IMR-90 (cell line): ENCODE measurements around the gene NLGN2. TPM values are rescaled to one million over a fixed set of nuclear protein-coding genes. Genes with fewer than 3 reads are reported as not detected.

Experiments used
- ATAC-seq: fragments of 200-7000 bp; cut with Tn5 transposase; 2 replicates; pipeline ENCODE4 v1.9.1; 2020; ENCODE audit warnings: low read depth, mild to moderate bottlenecking, moderate library complexity
- BruUV-seq: library from RNA; stranded (reverse); fragments of 400-500 nt; replicated peaks from 2 replicates; lab custom pipeline; 2021; lab: Mats Ljungman, UMichigan
- CTCF ChIA-PET: fragments of 300-600 bp; formaldehyde crosslinking; extraction: SDS; loops from one replicate; lab custom pipeline; 2021; ENCODE audit warnings: antibody characterized with exemption; lab: Yijun Ruan, JAX
- POLR2A ChIA-PET: fragments of 300-600 bp; sonication (Branson Sonifier 250); formaldehyde crosslinking; loops from one replicate; lab custom pipeline; 2022; ENCODE audit warnings: antibody characterized with exemption; ENCODE audit not compliant: unreplicated experiment; lab: Charles Lee
- DNase-seq: peaks from one replicate; pipeline ENCODE4 v3.0.0; 2013
- H2AFZ ChIP-seq: replicated peaks from 2 replicates; pipeline ENCODE3; 2013; ENCODE audit warnings: low read length, mild to moderate bottlenecking; ENCODE audit not compliant: poor library complexity
- H2AK5ac ChIP-seq: 2 replicates; pipeline ENCODE4 v1.6.1; 2013; ENCODE audit warnings: low read depth, low read length, inconsistent platforms
- H2AK9ac ChIP-seq: replicated peaks from 2 replicates; pipeline ENCODE3; 2013; ENCODE audit warnings: mild to moderate bottlenecking, low read depth, low read length, moderate library complexity; ENCODE audit not compliant: poor library complexity
- H2BK120ac ChIP-seq: 2 replicates; pipeline ENCODE4 v1.6.1; 2013; ENCODE audit warnings: low read depth, low read length, inconsistent platforms
- H2BK15ac ChIP-seq: 3 replicates; pipeline ENCODE4 v1.6.1; 2013; ENCODE audit warnings: low read depth, low read length, inconsistent platforms
- H2BK20ac ChIP-seq: 2 replicates; pipeline ENCODE4 v1.6.1; 2013; ENCODE audit warnings: low read depth, mild to moderate bottlenecking, inconsistent platforms, low read length, moderate library complexity
- H2BK5ac ChIP-seq: 2 replicates; pipeline ENCODE4 v1.6.1; 2013; ENCODE audit warnings: mild to moderate bottlenecking, low read depth, low read length, inconsistent platforms; ENCODE audit not compliant: poor library complexity, severe bottlenecking
- H3K14ac ChIP-seq: replicated peaks from 2 replicates; pipeline ENCODE4 v1.6.1; 2013; ENCODE audit warnings: low read depth, low read length, inconsistent platforms
- H3K18ac ChIP-seq: 2 replicates; pipeline ENCODE4 v1.6.1; 2013; ENCODE audit warnings: low read depth, low read length, control low read depth
- H3K23ac ChIP-seq: 2 replicates; pipeline ENCODE4 v1.6.1; 2013; ENCODE audit warnings: low read depth, low read length, inconsistent platforms
- H3K27ac ChIP-seq: 2 replicates; pipeline ENCODE4 v1.5.1; 2013; ENCODE audit warnings: mild to moderate bottlenecking, control low read depth, low read length; ENCODE audit not compliant: insufficient read depth
- H3K27me3 ChIP-seq: 2 replicates; pipeline ENCODE4 v1.6.1; 2013; ENCODE audit warnings: low read length; ENCODE audit not compliant: control insufficient read depth, insufficient read depth
- H3K36me3 ChIP-seq: 2 replicates; pipeline ENCODE4 v1.6.1; 2013; ENCODE audit warnings: low read length, mixed read lengths; ENCODE audit not compliant: control insufficient read depth, insufficient read depth
- H3K4ac ChIP-seq: 2 replicates; pipeline ENCODE4 v1.6.1; 2013; ENCODE audit warnings: low read depth, low read length, inconsistent platforms
- H3K4me1 ChIP-seq: 2 replicates; pipeline ENCODE4 v1.6.1; 2013; ENCODE audit warnings: low read length, mixed read lengths; ENCODE audit not compliant: control insufficient read depth, insufficient read depth
- H3K4me2 ChIP-seq: 2 replicates; pipeline ENCODE4 v1.6.1; 2013; ENCODE audit warnings: low read depth, mild to moderate bottlenecking, control low read depth, low read length, moderate library complexity
- H3K4me3 ChIP-seq: 2 replicates; pipeline ENCODE4 v1.5.1; 2013; ENCODE audit warnings: low read depth, mild to moderate bottlenecking, control low read depth, low read length, moderate library complexity; ENCODE audit not compliant: insufficient read depth
- H3K56ac ChIP-seq: 2 replicates; pipeline ENCODE4 v1.6.1; 2013; ENCODE audit warnings: low read length, inconsistent platforms; ENCODE audit not compliant: insufficient read depth; ENCODE audit errors: extremely low read depth
- H3K79me1 ChIP-seq, 2 experiments: 2 replicates each; pipeline ENCODE4 v1.6.1; 2013; ENCODE audit warnings: low read length in 2 of 2, inconsistent platforms in 1 of 2, low read depth in 1 of 2
- H3K9ac ChIP-seq: 2 replicates; pipeline ENCODE4 v1.6.1; 2013; ENCODE audit warnings: low read depth, low read length, control low read depth
- H3K9me1 ChIP-seq: 2 replicates; pipeline ENCODE4 v1.6.1; 2013; ENCODE audit warnings: low read length, inconsistent platforms; ENCODE audit not compliant: insufficient read depth
- H3K9me3 ChIP-seq: 2 replicates; pipeline ENCODE4 v1.6.1; 2013; ENCODE audit warnings: low read length; ENCODE audit not compliant: control insufficient read depth, insufficient read depth
- H4K20me1 ChIP-seq: 2 replicates; pipeline ENCODE4 v1.6.1; 2013; ENCODE audit warnings: low read length, inconsistent platforms; ENCODE audit not compliant: insufficient read depth
- H4K5ac ChIP-seq: 2 replicates; pipeline ENCODE4 v1.6.1; 2013; ENCODE audit warnings: mild to moderate bottlenecking, low read depth, low read length, control low read depth
- H4K8ac ChIP-seq, 2 experiments: 2 replicates each; pipeline ENCODE4 v1.6.1; 2013; ENCODE audit warnings: low read depth in 2 of 2, low read length in 2 of 2, control low read depth in 1 of 2, inconsistent platforms in 1 of 2
- H4K91ac ChIP-seq: 2 replicates; pipeline ENCODE4 v1.6.1; 2013; ENCODE audit warnings: low read depth, low read length, inconsistent platforms; ENCODE audit not compliant: insufficient read depth
- BHLHE40 ChIP-seq: fragments of 150-350 bp; IDR thresholded peaks from 2 replicates; pipeline ENCODE4 v1.6.1; 2016; ENCODE audit warnings: mild to moderate bottlenecking, low read depth, low read length
- CEBPB ChIP-seq: IDR thresholded peaks from 2 replicates; pipeline ENCODE4 v1.6.1; 2012; ENCODE audit warnings: low read depth, low read length, improper control_type of control experiment
- CHD1 ChIP-seq: IDR thresholded peaks from 2 replicates; pipeline ENCODE4 v1.6.1; 2012; ENCODE audit warnings: low read depth, low read length, improper control_type of control experiment
- CTCF ChIP-seq: conservative IDR thresholded peaks from 2 replicates; pipeline ENCODE4 v1.5.1; 2012; ENCODE audit warnings: mild to moderate bottlenecking, low read depth, low read length, improper control_type of control experiment
- ELK1 ChIP-seq: fragments of 150-350 bp; IDR thresholded peaks from 2 replicates; pipeline ENCODE4 v1.6.1; 2016; ENCODE audit warnings: low read depth, mild to moderate bottlenecking, low read length, moderate library complexity, borderline replicate concordance
- FOS ChIP-seq: fragments of 150-350 bp; IDR thresholded peaks from 2 replicates; pipeline ENCODE4 v1.6.1; 2016; ENCODE audit warnings: low read depth, low read length
- MAFK ChIP-seq: IDR thresholded peaks from 2 replicates; pipeline ENCODE4 v1.6.1; 2012; ENCODE audit warnings: low read depth, low read length, improper control_type of control experiment
- MAZ ChIP-seq: IDR thresholded peaks from 2 replicates; pipeline ENCODE4 v1.6.1; 2012; ENCODE audit warnings: low read depth, mild to moderate bottlenecking, low read length, improper control_type of control experiment, moderate library complexity, borderline replicate concordance
- MXI1 ChIP-seq: IDR thresholded peaks from 2 replicates; pipeline ENCODE4 v1.6.1; 2012; ENCODE audit warnings: low read depth, mild to moderate bottlenecking, low read length, moderate library complexity, borderline replicate concordance
- NFE2L2 ChIP-seq: fragments of 150-350 bp; IDR thresholded peaks from 2 replicates; pipeline ENCODE4 v1.6.1; 2016; ENCODE audit warnings: low read depth, mild to moderate bottlenecking, low read length
- POLR2A ChIP-seq: IDR thresholded peaks from 2 replicates; pipeline ENCODE4 v1.6.1; 2012; ENCODE audit warnings: mild to moderate bottlenecking, low read depth, low read length
- RAD21 ChIP-seq: IDR thresholded peaks from 2 replicates; pipeline ENCODE4 v1.6.1; 2012; ENCODE audit warnings: low read length, improper control_type of control experiment
- RCOR1 ChIP-seq: IDR thresholded peaks from 2 replicates; pipeline ENCODE4 v1.6.1; 2012; ENCODE audit warnings: mild to moderate bottlenecking, low read length, improper control_type of control experiment; ENCODE audit not compliant: insufficient replicate concordance
- RFX5 ChIP-seq: IDR thresholded peaks from 2 replicates; pipeline ENCODE4 v1.8.0; 2012; ENCODE audit warnings: low read depth, mild to moderate bottlenecking, low read length, moderate library complexity
- SMC3 ChIP-seq: fragments of 150-350 bp; IDR thresholded peaks from 2 replicates; pipeline ENCODE4 v1.6.1; 2016; ENCODE audit warnings: low read depth, mild to moderate bottlenecking, antibody characterized with exemption, low read length, moderate library complexity
- USF2 ChIP-seq: fragments of 150-350 bp; IDR thresholded peaks from 2 replicates; pipeline ENCODE4 v1.6.1; 2017; ENCODE audit warnings: mild to moderate bottlenecking, antibody characterized with exemption, low read length, low read depth
- WGBS, 2 experiments: methylation state at CpG; one replicate each; pipeline versions ENCODE4 v1.1.5 to v1.1.7; 2013; ENCODE audit warnings: missing lambda C conversion rate in 2 of 2; ENCODE audit not compliant: insufficient read length in 1 of 2; ENCODE audit errors: extremely low coverage in 2 of 2; 5-methylcytosine and 5-hydroxymethylcytosine counted together
- dilution Hi-C: fragments of 300-500 bp; cut with HindIII; formaldehyde crosslinking; loops from one replicate; pipeline ENCODE4 v1.14.3; 2018; ENCODE audit warnings: low sequenced_read_pairs; ENCODE audit not compliant: unreplicated experiment
- in situ Hi-C: fragments of 300-500 bp; cut with MboI; formaldehyde crosslinking; loops from 3 replicates; pipeline ENCODE4 v1.14.3; 2019; ENCODE audit warnings: low sequenced_read_pairs, inconsistent platforms, mixed read lengths
- intact Hi-C: fragments of 100-400 bp; cut with micrococcal nuclease; formaldehyde crosslinking; loops from 2 replicates; pipeline ENCODE4 v1.10.0; 2022
- polyA plus RNA-seq, 3 experiments: library from polyadenylated mRNA; depleted of rRNA; stranded (reverse); fragments of >200 nt; gene quantifications; 2 replicates each; pipeline ENCODE4 v1.2.3, GENCODE V29; 2012; ENCODE audit warnings: low replicate concordance in 1 of 3
- total RNA-seq: library from RNA; depleted of rRNA; stranded (reverse); fragments of >200 nt; gene quantifications from 2 replicates; pipeline ENCODE4 v1.2.3, GENCODE V29; 2012

Gene NLGN2
- total and polyA plus RNA-seq, 2 of the 4 experiments (the other 2 are of a cell fraction), result 1.8 to 38.1 TPM

GRCh38 chr17:7467498-7467897 lies 59.9 kb downstream of the NLGN2 start:
- no peak overlapping the region for H3K14ac ChIP-seq
- dilution Hi-C loops, result no loop called here
- no peak for ATAC-seq
- H3K23ac ChIP-seq, result no peak overlapping the region
- no peak overlapping the region for H3K4me3 ChIP-seq
- TF ChIP-seq BHLHE40 (no peak), MXI1 (no peak), RFX5 (no peak), MAFK (no peak), CEBPB (no peak), CTCF (no peak), POLR2A (no peak), RAD21 (no peak), ELK1 (no peak), CHD1 (no peak), RCOR1 (no peak), USF2 (no peak), MAZ (no peak), FOS (no peak), NFE2L2 (no peak), SMC3 (no peak)
- no peak overlapping the region for H3K27ac ChIP-seq
- intact Hi-C loops, result no loop called here
- peaks cover 12% of the 10 kb centered on the region; the same call in 1 of the 2 replicates for H3K4me1 ChIP-seq
- H3K4me2 ChIP-seq, result no peak overlapping the region
- no peaks in the 10 kb centered on the region for H3K27me3 ChIP-seq
- H3K9ac ChIP-seq, result no peak overlapping the region
- H2AK5ac ChIP-seq, result no peak overlapping the region
- H3K79me1 ChIP-seq, result peaks cover 9 to 77% of the 10 kb centered on the region in 2 experiments
- WGBS, 2 experiments, result no CpG with 5 or more reads among the region's 3 CpGs
- no peak overlapping the region for H2BK5ac ChIP-seq
- no peak overlapping the region for H2AK9ac ChIP-seq
- H3K18ac ChIP-seq, result no peak overlapping the region
- in situ Hi-C loops, result no loop called here
- H4K20me1 ChIP-seq, result peaks cover 73% of the 10 kb centered on the region
- no peak overlapping the region for H3K56ac ChIP-seq
- peaks cover 37% of the 10 kb centered on the region for H3K36me3 ChIP-seq
- ChIA-PET POLR2A (no interaction called here), CTCF (no interaction called here)
- no peak overlapping the region for H4K91ac ChIP-seq
- H3K9me1 ChIP-seq, result peaks cover 25% of the 10 kb centered on the region
- BruUV-seq, result no TSS peak
- H2BK20ac ChIP-seq, result no peak overlapping the region
- DNase-seq, result no peak
- no peak overlapping the region for H4K5ac ChIP-seq
- H3K4ac ChIP-seq, result no peak overlapping the region
- H4K8ac ChIP-seq, result no peak overlapping the region
- no peak overlapping the region for H2BK120ac ChIP-seq
- H2AFZ ChIP-seq, result no peak overlapping the region
- no peak overlapping the region for H2BK15ac ChIP-seq
- no peaks in the 10 kb centered on the region for H3K9me3 ChIP-seq
